Measurements from ENCODE around the gene VPS41.

VPS41 gene

DNA sequence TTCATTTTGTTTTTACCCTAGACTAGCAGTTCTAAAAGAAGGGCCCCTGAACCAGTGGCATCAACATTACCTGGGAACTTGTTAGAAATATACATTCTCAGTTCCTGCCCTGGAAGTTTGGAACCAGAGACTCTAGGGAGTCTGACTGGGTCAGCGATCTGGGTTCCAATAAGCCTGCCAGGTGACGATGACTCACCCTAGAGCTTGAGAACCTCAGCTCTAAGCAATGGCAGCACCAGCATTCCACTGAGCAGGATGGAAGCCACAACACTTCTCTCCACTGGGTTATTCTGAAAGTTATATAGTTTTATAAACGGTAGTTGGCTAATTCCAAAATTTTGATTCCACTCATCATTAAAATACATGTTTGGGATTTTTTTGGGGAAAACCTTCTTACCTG lies 180.8 kb downstream of the VPS41 start:
- DNase-seq (ENCODE audit: low read depth in 2 of 2): no peak

DNA sequence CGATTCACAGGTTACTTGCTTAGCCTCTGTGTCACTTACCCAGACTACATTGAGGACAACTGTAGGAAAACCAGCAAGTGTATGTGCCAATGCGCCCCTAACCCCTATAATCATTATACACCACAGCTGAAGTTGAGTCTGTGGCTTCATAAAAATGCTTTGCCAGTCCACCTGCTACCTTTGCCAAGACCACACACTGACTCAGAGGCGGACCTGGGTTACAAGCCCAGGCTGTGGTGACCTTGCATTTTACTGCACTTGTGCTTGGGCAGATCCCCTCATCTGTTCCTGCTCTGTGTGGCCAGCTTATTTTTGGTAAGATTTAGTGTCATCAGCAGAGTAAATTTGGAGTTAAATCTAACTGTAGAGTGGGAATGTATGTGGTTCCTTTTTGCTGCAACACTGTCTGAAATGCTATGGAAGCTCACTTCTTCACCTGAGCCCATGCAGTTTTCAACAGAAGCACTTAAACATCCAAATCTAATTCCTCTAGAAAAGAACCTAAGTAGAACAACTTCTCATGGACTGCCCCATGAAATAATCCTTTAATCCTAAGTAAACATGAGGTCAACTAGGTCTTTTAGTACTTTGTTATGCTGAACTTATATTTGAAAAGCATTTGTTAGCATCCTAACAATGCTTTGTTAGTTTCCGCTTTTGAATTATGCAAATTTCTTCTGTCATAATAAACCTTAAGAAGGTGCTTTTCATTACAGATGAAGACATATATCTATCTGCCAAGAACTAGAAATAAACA lies 181.6 kb downstream of the VPS41 start:
- DNase-seq (ENCODE audit: low read depth in 2 of 2): no peak

DNA sequence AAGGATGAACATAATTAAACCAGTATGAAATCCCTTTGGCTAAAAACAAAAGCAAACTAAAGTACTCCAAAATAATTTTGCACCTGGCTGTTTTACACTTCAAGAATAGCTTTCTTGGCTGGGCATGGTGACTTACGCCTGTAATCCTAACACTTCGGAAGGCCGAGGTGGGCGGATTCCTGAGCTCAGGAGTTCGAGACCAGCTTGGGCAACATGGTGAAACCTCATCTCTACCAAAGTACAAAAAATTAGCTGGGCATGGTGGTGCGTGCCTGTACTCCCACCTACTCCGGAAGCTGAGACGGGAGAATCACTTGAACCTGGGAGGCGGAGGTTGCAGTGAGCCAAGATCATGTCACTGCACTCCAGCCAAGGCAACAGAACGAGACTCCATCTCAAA lies 185.7 kb downstream of the VPS41 start:
- no peak for DNase-seq (ENCODE audit: low read depth in 2 of 2)

DNA sequence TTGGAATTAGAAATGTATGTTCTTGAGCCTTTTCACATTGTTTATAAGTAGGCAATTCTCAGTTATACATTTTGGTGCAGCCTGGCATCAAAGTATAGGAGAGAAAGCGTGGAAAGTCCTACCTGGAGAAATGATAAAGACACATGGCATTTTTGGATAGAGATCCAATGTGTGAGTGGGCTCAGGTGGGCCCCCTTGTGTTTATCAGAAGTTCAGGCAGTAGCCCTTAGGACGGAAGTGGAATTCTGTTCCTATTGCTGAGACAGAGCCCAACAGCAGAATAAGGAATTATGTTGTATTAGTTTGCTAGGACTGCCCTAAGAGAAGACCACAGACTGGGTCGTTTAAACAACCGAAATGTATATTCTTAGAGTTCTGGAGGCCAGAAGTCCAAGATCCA lies 192.6 kb downstream of the VPS41 start:
- no peak for DNase-seq (ENCODE audit: low read depth in 2 of 2)

DNA sequence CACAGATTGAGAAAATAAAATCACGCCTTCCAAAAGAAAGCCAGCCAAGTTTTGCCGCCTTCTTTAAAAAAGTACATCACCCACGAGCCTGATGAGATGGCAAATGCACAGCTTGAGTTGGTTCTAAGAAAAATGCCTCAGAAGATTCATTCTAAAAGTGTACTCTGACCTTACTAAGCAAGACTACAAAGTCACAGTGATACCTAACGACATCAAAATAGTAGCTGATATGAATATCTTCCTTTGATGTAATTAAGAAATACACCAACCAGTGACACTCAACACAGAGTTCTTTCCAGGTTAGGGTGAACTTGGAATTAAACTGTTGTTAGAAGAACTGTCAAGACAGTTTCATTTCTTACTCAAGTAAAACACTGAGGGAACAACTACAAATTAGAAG lies 199.9 kb downstream of the VPS41 start:
- DNase-seq (ENCODE audit: low read depth in 2 of 2): no peak

DNA sequence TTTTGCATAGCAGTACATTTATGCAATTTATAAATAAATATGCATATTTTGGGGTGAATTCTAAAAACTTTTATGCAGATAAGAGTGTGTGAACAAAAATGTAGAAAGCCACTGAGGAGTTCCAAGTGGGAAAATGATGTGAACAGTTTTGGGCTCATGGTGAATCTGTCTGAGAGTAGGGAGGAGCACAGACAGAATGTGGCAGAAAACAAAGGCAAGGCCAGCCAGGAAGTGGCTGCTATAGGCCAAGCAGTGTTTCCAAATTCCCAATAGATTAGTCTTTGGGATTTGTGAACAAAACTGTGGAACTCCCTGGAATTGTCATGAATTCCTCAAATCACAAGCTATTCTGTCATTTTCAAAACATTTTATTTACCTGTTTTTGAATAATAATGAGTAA lies 204.2 kb downstream of the VPS41 start:
- DNase-seq (ENCODE audit: low read depth in 2 of 2): no peak

DNA sequence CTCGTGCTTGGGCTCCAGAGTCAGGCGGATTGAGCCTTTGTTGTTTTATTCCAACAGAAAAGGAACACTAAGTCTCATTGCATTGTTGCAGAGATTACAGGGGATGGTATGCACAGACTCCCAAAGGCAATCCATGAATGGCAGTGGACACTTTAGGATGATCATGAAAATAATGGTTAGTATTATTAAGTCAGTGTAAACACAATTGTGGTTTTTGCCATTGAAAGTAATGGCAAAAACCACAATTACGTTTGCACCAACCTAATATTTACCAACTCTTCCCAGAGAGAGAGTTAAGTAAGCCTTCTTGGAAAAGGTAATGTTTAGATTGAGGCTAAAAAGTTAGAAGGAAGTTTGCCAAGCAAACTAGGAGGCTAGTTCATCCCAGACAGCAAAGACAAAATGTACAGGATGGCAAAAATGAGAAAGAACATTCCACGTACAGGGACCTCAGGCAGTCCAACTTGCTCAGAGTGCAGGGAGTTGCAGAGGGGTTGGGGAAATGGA lies 204.9 kb downstream of the VPS41 start:
- DNase-seq (ENCODE audit: low read depth in 2 of 2): no peak

DNA sequence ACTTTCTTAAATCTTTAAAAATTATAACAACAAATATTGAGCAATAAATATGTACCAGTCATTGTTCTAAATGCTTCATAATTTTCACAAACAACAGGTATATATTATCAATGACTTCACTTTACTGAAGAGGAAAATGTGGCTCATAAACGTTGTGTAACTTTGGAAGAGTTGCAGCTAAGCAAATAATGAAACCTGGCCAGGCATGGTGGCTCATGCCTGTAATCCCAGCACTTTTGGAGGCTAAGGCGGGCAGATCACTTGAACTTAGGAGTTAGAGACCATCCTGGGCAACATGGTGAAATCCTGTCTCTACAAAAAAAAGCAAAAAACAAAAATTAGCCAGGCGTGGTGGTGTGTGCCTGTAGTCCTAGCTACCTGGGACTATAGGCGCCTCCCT lies 205.9 kb downstream of the VPS41 start:
- DNase-seq (ENCODE audit: low read depth in 2 of 2): no peak

DNA sequence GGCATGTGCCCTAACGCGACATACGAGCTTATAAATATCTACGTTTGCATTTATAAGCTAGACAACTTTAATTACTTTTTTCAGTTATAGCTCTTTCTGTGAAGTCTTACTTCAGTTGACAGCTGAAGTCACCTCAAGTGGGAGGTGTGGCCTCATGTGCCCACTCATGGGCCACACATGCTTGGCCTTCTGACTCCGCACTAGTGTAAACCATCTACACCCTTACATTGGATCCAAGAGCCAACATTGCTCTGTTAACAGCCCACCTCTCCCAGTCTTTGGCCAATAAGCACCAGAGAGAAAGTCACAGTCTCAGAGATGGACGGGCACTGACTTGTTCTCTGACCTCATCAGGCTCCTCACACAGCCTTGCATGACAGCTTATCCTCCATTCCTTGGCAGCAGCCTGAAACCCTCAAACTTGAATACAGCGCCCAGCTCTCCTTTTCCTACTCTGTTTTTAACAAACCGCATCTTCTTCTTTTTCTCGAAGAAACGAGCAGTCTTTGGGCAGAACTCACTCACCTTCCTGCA lies 206.9 kb downstream of the VPS41 start:
- no peak for DNase-seq (ENCODE audit: low read depth in 2 of 2)

DNA sequence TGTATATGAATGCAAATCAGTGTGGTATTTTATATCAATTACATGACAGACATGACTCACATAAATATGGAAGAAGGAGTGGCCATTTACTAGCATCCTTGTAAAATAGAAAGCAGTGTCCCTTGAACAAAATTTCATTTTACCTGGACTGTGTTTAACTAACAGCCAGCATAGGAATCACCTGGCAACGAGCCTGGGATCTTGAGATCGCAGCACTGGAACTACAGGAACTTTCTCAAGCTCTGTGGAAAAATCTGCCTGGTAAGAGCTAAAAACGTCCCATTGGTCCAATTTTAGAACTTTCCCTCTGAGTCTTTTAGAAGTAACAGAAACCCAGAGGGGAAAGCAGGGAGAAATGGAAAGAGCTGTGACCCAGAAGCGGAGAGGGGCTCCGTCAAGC lies 208.9 kb downstream of the VPS41 start:
- DNase-seq (ENCODE audit: low read depth in 2 of 2): no peak

DNA sequence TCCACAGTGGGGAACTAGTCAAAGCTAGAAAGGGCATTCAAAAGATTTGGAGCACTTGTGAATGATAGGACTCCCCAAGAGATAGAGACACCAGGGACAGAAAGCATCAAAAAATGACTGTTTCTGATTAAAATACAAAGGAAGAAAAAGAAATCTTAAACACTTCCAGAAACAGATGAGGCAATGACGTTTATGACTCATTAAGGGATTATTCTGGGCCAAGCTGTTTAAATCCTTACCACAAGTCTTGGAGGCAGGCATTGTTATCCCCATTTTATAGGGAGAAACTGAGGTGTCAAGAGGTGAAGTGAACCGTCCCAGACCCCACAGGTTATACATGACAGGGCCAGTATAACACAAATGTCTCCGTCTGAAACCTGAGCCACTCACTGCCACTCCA lies 209.5 kb downstream of the VPS41 start:
- no peak for DNase-seq (ENCODE audit: low read depth in 2 of 2)

DNA sequence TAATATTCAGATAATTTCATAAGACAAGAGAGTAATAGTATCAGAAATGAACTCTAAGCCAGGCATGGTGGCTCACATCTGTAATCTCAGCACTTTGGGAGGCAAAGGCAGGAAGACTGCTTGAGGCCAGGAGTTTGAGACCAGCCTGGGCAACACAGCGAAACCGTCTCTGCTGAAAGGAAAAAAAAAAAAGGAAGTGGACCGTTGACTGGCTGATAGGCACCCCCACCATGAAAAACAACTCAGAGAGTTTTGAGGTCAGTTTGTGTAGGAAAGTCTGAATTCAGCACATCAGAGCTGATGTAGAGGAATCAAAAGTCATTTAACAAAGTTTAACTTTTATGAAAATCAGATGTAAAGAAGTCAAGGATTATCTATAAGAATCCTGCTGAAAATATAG lies 214.7 kb downstream of the VPS41 start:
- no peak for DNase-seq (ENCODE audit: low read depth in 2 of 2)

DNA sequence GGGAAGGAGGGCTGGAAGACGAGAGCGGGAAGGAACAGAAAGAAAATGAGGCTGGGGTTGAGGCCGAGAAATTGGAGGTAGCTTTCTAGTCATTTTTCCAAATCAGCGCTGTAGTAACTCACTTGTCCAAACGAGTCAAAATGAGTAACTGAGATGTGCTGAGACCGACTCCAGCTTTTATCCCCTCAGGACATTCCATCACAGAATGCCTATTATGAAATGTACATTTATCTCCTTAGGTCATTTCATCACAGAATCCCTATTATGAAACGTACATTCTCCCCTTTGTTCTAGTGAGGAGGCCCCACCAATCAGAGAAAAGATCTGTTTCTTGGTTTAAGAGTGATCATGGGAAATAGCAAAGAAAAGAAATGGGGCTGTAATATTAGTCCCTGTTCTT lies 222.1 kb downstream of the VPS41 start:
- no peak for DNase-seq (ENCODE audit: low read depth in 2 of 2)

DNA sequence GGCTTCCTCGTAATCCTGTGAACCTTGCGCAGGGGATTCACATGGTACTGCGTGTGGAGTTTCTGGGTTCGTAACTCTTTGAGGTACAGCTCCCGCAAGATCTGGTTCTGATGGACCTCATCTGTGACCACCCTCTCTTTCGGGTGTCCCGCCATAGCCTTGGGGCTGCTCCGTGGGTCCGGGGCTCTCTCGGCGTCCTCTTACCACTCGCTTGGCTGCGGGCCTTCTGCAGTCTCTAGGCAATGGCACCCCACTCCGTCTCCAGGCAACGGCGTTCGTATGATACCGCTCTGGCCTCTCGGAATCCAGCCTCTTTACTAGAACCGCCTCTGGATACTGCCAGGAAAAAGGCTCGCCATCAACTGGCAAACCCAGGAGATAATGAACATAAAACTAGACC lies 223.1 kb downstream of the VPS41 start:
- no peak for DNase-seq (ENCODE audit: low read depth in 2 of 2)

DNA sequence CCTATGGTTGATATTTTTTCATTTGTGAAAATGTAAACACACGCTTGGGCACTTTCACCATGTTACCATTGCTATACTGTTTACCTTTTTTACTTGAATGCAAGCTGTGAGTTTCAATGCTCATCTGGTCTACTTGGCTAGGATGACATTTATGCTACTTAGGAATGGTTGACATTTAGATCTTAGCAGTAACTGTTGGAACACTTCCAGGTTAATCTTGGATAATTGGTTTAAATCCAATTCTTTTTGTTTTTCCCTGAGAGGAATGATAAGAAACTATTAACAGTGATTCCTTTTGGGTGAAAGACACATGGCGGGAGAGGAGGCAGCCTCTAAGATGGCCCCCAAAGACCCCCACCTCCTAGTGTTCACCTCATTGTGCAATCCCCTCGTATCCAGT lies 226.4 kb downstream of the VPS41 start:
- no peak for DNase-seq (ENCODE audit: low read depth in 2 of 2)

DNA sequence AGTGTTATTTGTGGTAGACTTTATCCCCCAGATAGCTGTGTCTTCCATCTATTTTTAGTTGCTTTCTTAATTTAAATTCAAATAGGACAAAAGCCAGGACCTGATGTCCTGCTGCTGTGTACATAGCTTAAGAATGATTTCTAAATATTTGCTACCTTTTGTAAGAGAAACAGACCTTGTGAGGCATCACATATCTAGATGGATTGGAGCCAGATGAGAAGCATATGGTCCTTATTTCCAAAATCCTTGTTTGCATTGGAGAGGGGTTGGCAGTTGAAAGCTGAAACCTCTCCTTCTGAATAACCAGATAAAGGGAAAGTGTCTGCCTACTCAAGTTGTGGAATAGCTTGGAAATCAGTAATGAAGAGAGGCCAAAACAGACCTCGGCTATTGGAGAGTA lies 227.1 kb downstream of the VPS41 start:
- DNase-seq (ENCODE audit: low read depth in 2 of 2): no peak

DNA sequence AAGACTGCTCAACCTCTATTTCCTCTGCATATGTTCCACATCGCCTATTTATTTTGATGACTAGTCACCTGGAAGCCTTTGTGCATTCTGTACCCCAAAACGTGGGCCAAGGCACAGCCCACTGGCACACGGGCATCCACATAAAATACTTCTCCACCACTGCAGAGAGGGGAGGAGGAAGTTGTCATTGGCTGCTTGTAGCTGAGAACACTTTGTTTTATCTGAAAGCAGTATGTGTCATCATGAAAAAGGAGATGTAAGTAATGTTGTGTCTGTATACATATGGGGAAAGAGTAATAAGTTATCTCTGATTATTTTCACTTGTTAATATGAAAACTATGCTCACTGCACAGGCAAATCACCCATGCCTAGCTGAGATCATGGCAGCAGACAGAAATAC lies 229.6 kb downstream of the VPS41 start:
- no peak for DNase-seq (ENCODE audit: low read depth in 2 of 2)

DNA sequence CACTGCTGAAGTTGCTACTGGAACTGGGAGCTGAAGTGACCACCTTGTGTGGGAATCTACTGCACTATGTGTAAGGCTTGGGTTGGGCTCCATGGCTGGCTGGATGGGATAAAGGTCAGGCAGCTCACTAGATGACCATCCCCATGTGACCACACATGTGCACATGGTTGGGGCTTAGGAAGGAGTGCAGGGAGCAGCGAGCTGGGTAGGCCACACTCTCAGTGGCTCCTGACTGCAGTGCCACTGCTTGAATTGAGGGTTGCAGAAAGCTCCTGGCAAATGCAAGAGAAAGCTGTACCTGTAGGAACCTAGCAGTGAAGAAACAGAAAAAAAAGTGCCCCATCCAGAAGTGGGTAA lies 230.3 kb downstream of the VPS41 start:
- DNase-seq (ENCODE audit: low read depth in 2 of 2): no peak

DNA sequence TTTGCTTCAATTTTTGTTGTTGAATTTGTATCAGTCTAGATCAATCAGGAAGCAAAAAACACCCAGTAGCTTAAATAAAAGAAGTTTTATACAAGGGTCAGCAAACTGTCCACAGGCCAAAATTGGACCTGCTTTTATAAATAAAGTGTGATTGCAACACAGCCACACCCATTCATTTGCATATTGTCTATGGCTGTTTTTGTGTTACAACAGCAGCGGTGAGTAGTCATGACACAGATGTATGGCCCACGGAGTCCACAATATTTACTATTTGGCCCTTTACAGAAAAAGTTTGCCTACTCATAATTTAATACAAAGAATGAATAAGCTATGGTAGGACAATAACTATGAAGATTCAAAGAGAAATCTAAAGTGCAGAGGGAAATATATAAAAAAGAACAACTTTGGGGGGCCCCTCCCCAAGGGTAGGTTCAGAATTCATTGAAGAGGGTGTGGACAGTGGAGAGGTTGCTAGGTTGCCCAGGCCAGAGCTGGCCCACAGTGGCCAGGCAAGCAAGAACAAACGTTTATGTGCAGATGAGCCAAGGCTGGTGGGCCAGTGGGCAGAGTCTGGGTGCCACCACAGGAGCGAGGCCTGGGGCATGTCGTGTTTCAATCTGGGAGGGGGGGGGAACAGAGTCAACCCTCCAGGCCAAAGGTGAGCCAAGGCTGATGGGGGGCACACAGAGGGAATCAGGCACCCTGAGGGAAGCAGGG lies 230.9 kb downstream of the VPS41 start:
- DNase-seq (ENCODE audit: low read depth in 2 of 2): no peak

DNA sequence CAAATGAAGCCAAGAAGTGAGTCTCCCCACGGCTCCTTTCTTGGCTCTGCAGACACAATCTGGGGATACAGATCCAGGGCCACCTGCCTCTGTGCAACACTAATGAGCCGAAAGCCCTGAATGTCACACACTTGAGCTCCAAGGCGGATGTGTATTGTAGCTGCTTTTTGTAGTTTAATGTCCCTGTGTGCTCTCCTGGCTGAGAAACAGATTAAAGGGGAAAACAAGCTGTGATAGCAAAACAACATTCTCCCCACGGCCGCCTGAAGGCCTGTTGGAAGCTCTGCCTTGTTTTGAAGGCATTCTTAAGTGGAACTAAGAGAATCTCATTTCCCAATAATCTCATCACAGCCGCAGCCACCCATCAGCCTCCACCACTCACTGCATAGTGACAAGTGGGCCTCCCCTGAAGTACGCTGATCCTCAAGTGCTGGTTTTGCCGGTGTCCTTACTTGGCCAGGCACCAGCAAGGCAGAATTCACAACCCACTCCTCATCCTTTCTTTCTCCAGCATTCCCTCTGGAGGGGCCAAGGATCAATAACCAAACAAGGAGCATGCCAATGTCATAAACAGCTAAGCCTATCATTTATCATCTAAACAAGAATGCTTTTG lies 233.4 kb downstream of the VPS41 start:
- DNase-seq (ENCODE audit: low read depth in 2 of 2): no peak

DNA sequence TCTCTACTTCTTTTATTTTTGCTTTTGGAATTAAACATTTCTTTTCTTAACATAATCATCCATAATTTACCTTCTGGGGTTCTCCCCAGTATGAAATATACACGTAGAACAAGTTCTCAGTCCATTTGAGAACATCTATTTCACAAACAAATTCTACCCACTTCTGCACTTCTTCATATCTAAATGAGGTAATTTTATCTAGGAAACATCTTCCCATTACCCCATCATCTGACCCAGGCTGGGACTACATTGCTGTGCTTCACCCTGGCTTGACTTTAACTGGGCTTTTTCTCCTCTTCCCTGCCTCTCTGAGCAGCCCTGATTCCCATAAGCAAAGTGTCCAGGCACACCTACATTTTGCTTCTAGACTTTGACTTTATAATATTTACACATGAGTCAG lies 234.5 kb downstream of the VPS41 start:
- DNase-seq (ENCODE audit: low read depth in 2 of 2): no peak

DNA sequence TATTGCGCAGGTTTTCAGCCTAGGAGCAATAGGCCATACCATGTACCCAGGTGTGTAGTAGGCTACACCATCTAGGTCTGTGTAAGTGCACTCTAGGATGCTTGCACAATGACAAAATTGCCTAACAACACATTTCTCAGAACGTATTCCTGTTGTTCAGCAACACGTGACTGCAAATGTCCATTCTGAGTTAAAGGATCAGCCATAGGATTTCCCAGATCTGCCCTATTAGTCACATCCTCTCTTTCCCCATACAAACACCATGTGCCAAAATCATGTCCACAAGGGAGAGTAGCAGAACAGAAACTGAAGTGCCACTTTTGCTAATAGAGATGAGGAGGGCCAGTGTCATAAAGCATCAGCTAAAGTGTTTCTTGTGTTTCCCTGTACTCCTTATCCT lies 235.2 kb downstream of the VPS41 start:
- no peak for DNase-seq (ENCODE audit: low read depth in 2 of 2)
